Lung (tissue), 12 donors: ENCODE results near the gene KPNA4. TPM values are rescaled to one million over a fixed set of nuclear protein-coding genes. Genes with fewer than 3 reads are reported as not detected.

Experiments
- ATAC-seq: fragments of 200-7000 bp; cut with Tn5 transposase; one replicate; pipeline ENCODE4 v1.9.1; 2020; ENCODE audit warnings: moderate number of reproducible peaks; ENCODE audit not compliant: insufficient read depth, low FRiP score
- DNase-seq, 3 donors: peaks; one replicate each; pipeline ENCODE4 v3.0.0-alpha.2; 2013 to 2017
- H3K27ac ChIP-seq, 2 donors: one replicate each; pipeline ENCODE4 v1.5.1; 2013; ENCODE audit warnings: mild to moderate bottlenecking in 2 of 2, moderate library complexity in 2 of 2, control low read depth in 1 of 2, inconsistent platforms in 1 of 2, low read depth in 1 of 2, low read length in 1 of 2
- H3K27me3 ChIP-seq, 3 donors: one replicate each; pipeline ENCODE4 v1.5.1; 2013; ENCODE audit warnings: low read length in 2 of 3; ENCODE audit not compliant: control insufficient read depth in 3 of 3, insufficient read depth in 3 of 3
- H3K36me3 ChIP-seq, 4 donors: one replicate each; pipeline ENCODE4 v1.5.1; 2013; ENCODE audit warnings: low read length in 4 of 4, mild to moderate bottlenecking in 1 of 4, moderate library complexity in 1 of 4; ENCODE audit not compliant: control insufficient read depth in 4 of 4, insufficient read depth in 4 of 4
- H3K4me1 ChIP-seq, 5 donors: one replicate each; pipeline ENCODE4 v1.5.1; 2013; ENCODE audit warnings: low read length in 5 of 5, mild to moderate bottlenecking in 2 of 5, moderate library complexity in 1 of 5; ENCODE audit not compliant: control insufficient read depth in 5 of 5, insufficient read depth in 5 of 5
- H3K4me3 ChIP-seq: one replicate; pipeline ENCODE4 v1.5.1; 2013; ENCODE audit warnings: mild to moderate bottlenecking, control low read depth, moderate library complexity
- H3K9ac ChIP-seq, 2 donors: one replicate each; pipeline ENCODE4 v1.5.1; 2013; ENCODE audit warnings: low read length in 2 of 2, control low read depth in 1 of 2; ENCODE audit not compliant: insufficient read depth in 1 of 2
- H3K9me3 ChIP-seq, 4 donors: one replicate each; pipeline ENCODE4 v1.5.1; 2013; ENCODE audit warnings: low read length in 3 of 4, mild to moderate bottlenecking in 1 of 4, moderate library complexity in 1 of 4; ENCODE audit not compliant: control insufficient read depth in 4 of 4, insufficient read depth in 3 of 4
- WGBS, 2 donors: extraction: QIAGEN DNeasy Blood & Tissue Kit; methylation state at CpG; one replicate each; pipeline ENCODE4 v1.1.7; 2013; 5-methylcytosine and 5-hydroxymethylcytosine counted together
- polyA plus RNA-seq, 2 donors: library from polyadenylated mRNA; stranded (reverse); fragments of 200-250 nt; gene quantifications; one replicate each; pipeline ENCODE4 v1.2.1, GENCODE V29; 2013
- total RNA-seq, 2 donors: library from RNA; depleted of rRNA in 1 of 2; stranded (reverse); fragments of >200 nt in 1 of 2; gene quantifications; one replicate each; pipeline ENCODE4 v1.2.1, GENCODE V29; 2014 to 2021
- TF ChIP-seq, protein P1 (sequence below): IDR thresholded peaks from 2 replicates; pipeline ENCODE4 v1.5.1; 2012; ENCODE audit warnings: mild to moderate bottlenecking; ENCODE audit errors: control extremely low read depth, extremely low read depth
- donor health status: control.
- donor health status: control.
- donor health status: Bipolar disorder and iron deficiency.
- donor health status: healthy.
- donor health status: DM: yes; HTN: yes; CAD: no.

Gene KPNA4
- total and polyA plus RNA-seq, 4 donors: 12.5 to 35.9 (median 23.5) TPM

DNA sequence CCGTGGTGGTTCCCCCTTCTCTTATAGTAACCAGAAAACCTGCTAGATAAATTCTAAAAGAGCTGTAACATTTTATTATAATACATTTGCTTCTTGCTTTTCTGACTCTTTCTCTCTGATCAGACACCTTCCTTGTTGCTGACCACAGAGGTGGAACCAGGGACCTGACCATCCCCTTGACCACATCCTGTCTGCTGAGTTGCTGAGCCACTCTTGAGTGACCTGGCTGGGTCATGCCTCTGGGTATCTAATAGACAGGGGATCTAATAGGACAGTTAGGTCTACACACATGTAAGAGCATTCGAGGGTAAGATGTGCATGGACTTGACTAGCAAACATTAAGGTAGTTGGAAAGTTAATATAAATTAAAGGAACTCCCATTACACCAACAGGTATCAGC lies 93.0 kb downstream of the KPNA4 start:
- Histone ChIP-seq H3K27ac (no peak overlapping the region), H3K4me3 (no peak overlapping the region), H3K27me3 (no peaks in the 10 kb centered on the region), H3K9me3 (peaks cover 0 to 10% (median 2%) of the 10 kb centered on the region in 4 donors), H3K36me3 (no peaks in the 10 kb centered on the region), H3K9ac (no peak overlapping the region), H3K4me1 (no peaks in the 10 kb centered on the region)
- DNase-seq (no peak), ATAC-seq (no peak)
- TF ChIP-seq, protein P1, sequence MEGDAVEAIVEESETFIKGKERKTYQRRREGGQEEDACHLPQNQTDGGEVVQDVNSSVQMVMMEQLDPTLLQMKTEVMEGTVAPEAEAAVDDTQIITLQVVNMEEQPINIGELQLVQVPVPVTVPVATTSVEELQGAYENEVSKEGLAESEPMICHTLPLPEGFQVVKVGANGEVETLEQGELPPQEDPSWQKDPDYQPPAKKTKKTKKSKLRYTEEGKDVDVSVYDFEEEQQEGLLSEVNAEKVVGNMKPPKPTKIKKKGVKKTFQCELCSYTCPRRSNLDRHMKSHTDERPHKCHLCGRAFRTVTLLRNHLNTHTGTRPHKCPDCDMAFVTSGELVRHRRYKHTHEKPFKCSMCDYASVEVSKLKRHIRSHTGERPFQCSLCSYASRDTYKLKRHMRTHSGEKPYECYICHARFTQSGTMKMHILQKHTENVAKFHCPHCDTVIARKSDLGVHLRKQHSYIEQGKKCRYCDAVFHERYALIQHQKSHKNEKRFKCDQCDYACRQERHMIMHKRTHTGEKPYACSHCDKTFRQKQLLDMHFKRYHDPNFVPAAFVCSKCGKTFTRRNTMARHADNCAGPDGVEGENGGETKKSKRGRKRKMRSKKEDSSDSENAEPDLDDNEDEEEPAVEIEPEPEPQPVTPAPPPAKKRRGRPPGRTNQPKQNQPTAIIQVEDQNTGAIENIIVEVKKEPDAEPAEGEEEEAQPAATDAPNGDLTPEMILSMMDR: no peak
- 72 to 89% methylated on average over 2 of the region's 2 CpGs for WGBS, 2 donors

DNA sequence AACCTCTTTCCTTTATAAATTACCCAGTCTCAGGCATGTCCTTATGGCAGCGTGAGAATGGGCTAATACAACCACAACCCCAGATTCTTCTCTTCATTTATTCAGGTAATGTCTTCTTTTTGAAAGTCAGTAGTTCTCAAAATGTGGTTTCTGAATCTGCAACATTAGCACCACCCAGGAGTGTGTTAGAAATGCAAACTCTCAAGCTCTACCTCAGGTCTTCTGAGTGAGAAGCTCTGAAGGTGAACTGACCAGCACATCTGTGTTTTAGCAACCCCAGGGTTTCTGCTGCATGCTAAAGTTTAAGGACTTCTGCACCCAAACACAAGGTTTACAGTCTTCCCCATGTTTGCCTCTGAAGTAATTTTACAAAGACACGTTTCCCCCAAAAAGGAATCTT lies 93.5 kb downstream of the KPNA4 start:
- TF ChIP-seq, protein P1: no peak
- Histone ChIP-seq H3K27ac (no peak overlapping the region), H3K27me3 (no peaks in the 10 kb centered on the region), H3K4me1 (no peaks in the 10 kb centered on the region), H3K36me3 (no peaks in the 10 kb centered on the region), H3K9ac (no peak overlapping the region), H3K9me3 (peaks cover 0 to 10% (median 2%) of the 10 kb centered on the region in 4 donors), H3K4me3 (no peak overlapping the region)
- DNase-seq: no peak
- ATAC-seq: no peak
- WGBS, 2 donors: 74 to 89% methylated on average over 2 of the region's 2 CpGs

DNA sequence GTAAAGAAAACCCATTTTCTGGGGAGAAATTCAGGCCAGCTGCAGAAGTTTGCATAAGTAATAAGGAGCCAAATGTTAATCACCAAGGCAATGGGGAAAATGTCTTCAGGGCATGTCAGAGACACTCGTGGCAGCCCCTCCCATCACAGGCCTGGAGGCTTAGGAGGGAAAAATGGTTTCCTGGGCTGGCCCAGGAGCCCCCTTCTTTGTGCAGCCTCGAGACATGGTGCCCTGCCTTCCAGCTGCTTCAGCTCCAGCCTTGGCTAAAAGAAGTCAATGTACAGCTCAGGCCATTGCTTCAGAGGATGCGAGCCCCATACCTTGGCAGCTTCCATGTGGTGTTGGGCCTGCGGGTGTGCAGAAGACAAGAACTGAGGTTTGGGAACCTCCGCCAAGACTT lies 95.2 kb downstream of the KPNA4 start:
- peaks cover 0 to 10% (median 2%) of the 10 kb centered on the region in 4 donors for H3K9me3 ChIP-seq
- H3K27ac ChIP-seq: no peak overlapping the region
- peaks cover 0 to 3% (median 0%) of the 10 kb centered on the region in 3 donors for H3K27me3 ChIP-seq
- no peaks in the 10 kb centered on the region for H3K36me3 ChIP-seq
- no peaks in the 10 kb centered on the region for H3K4me1 ChIP-seq
- H3K4me3 ChIP-seq: no peak overlapping the region
- WGBS, 2 donors: 88 to 91% methylated on average over 5 of the region's 5 CpGs
- H3K9ac ChIP-seq: no peak overlapping the region
- ATAC-seq (no peak), DNase-seq (no peak)
- TF ChIP-seq, protein P1: no peak

DNA sequence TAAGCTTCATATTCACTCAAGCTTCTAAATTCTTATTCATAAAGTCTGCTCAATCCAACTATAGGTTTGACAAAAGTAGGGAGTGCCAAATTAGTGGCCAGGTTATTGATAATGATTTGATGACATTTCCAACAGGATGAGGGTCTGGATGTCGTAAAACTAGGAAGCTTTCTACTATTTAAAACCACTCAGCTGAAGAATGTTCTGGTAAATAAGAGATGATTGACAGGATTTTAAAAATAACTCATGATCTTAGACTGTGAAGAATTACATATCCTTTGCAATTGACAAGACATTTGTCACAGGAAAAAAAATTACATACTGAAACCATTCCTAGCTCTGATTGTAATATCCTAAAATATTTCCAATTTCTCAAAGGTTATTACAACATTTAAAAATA lies 100.4 kb downstream of the KPNA4 start:
- ATAC-seq: no peak
- peaks cover 0 to 3% (median 0%) of the 10 kb centered on the region in 3 donors for H3K27me3 ChIP-seq
- 37 to 76% methylated on average over 1 of the region's 1 CpG for WGBS, 2 donors
- no peak for DNase-seq
- no peak overlapping the region for H3K9ac ChIP-seq
- peaks cover 0 to 1% (median 0%) of the 10 kb centered on the region in 4 donors for H3K9me3 ChIP-seq
- no peak overlapping the region for H3K4me3 ChIP-seq
- TF ChIP-seq, protein P1: no peak
- H3K27ac ChIP-seq: no peak overlapping the region
- H3K4me1 ChIP-seq: no peaks in the 10 kb centered on the region
- no peaks in the 10 kb centered on the region for H3K36me3 ChIP-seq
